H1 (cell line): ENCODE measurements around the gene LRTM2. TPM values are rescaled to one million over a fixed set of nuclear protein-coding genes. Genes with fewer than 3 reads are reported as not detected.

Experiments
- CTCF ChIA-PET: fragments of 300-600 bp; sonication (Branson Sonifier 250); formaldehyde crosslinking; loops from one replicate; lab custom pipeline; 2021; ENCODE audit not compliant: partially characterized antibody; lab: Charles Lee
- POLR2A ChIA-PET: fragments of 300-600 bp; sonication (Branson Sonifier 250); formaldehyde crosslinking; loops from one replicate; lab custom pipeline; 2021; ENCODE audit warnings: inconsistent platforms; ENCODE audit not compliant: partially characterized antibody; lab: Charles Lee
- DNase-seq, 2 experiments: peaks; one replicate each; pipeline versions ENCODE4 v3.0.0 to v3.0.0-alpha.2; 2010 to 2022; ENCODE audit warnings: low spot score in 2 of 2, low read depth in 1 of 2, mixed read lengths in 1 of 2
- FAIRE-seq: peaks from 2 replicates; lab custom pipeline; 2011; peaks lifted over from hg19 to GRCh38; lab: Jason Lieb, UNC
- H2AFZ ChIP-seq: 2 replicates; pipeline ENCODE4 v1.8.1; 2012; ENCODE audit warnings: low read length, inconsistent platforms
- H2AK5ac ChIP-seq: 2 replicates; pipeline ENCODE4 v1.6.1; 2013; ENCODE audit warnings: low read depth, low read length
- H2BK120ac ChIP-seq: replicated peaks from 2 replicates; pipeline ENCODE3; 2013; ENCODE audit warnings: low read depth, low read length, inconsistent platforms
- H2BK12ac ChIP-seq: 2 replicates; pipeline ENCODE4 v1.6.1; 2013; ENCODE audit warnings: low read depth, low read length
- H2BK15ac ChIP-seq: 2 replicates; pipeline ENCODE4 v1.6.1; 2013; ENCODE audit warnings: low read length
- H2BK20ac ChIP-seq: 2 replicates; pipeline ENCODE4 v1.6.1; 2013; ENCODE audit warnings: low read length
- H2BK5ac ChIP-seq: 2 replicates; pipeline ENCODE4 v1.6.1; 2013; ENCODE audit warnings: low read depth, low read length
- H3K14ac ChIP-seq: 2 replicates; pipeline ENCODE4 v1.6.1; 2013; ENCODE audit warnings: inconsistent platforms; ENCODE audit not compliant: insufficient read length
- H3K18ac ChIP-seq: 2 replicates; pipeline ENCODE4 v1.6.1; 2013; ENCODE audit warnings: low read length; ENCODE audit errors: extremely low read depth
- H3K23ac ChIP-seq: 2 replicates; pipeline ENCODE4 v1.6.1; 2013; ENCODE audit warnings: inconsistent platforms; ENCODE audit not compliant: insufficient read length
- H3K23me2 ChIP-seq: 2 replicates; pipeline ENCODE4 v1.6.1; 2013; ENCODE audit warnings: low read depth, low read length
- H3K27ac ChIP-seq: 2 replicates; pipeline ENCODE4 v1.6.1; 2011; ENCODE audit warnings: low read depth, low read length, inconsistent platforms
- H3K27me3 ChIP-seq, 4 experiments: replicated peaks in 1 of 4; 1 replicate in 1 of 4; 2 replicates in 3 of 4; pipeline versions ENCODE4 v1.6.1 to v1.8.1; 2011 to 2013; ENCODE audit warnings: low read length in 3 of 4, mild to moderate bottlenecking in 3 of 4, inconsistent platforms in 2 of 4, mixed read lengths in 2 of 4, moderate library complexity in 1 of 4; ENCODE audit not compliant: control insufficient read depth in 3 of 4, insufficient read depth in 3 of 4; ENCODE audit errors: extremely low read depth in 1 of 4
- H3K36me3 ChIP-seq, 4 experiments: 2 replicates each; pipeline versions ENCODE4 v1.6.1 to v1.8.1; 2011 to 2013; ENCODE audit warnings: mild to moderate bottlenecking in 4 of 4, low read length in 3 of 4, moderate library complexity in 2 of 4, control low read depth in 1 of 4, inconsistent platforms in 1 of 4; ENCODE audit not compliant: insufficient read depth in 4 of 4, control insufficient read depth in 2 of 4
- H3K4ac ChIP-seq: replicated peaks from 2 replicates; pipeline ENCODE3; 2013; ENCODE audit warnings: low read length, low read depth, mixed read lengths, inconsistent platforms; ENCODE audit not compliant: insufficient read length
- H3K4me1 ChIP-seq, 4 experiments: replicated peaks in 1 of 4; 1 replicate in 1 of 4; 2 replicates in 3 of 4; pipeline versions ENCODE4 v1.6.1 to v1.8.1; 2011 to 2013; ENCODE audit warnings: low read length in 3 of 4, inconsistent platforms in 2 of 4, mixed read lengths in 1 of 4; ENCODE audit not compliant: insufficient read depth in 4 of 4, control insufficient read depth in 3 of 4
- H3K4me2 ChIP-seq, 2 experiments: 2 replicates each; pipeline versions ENCODE4 v1.6.1 to v1.8.1; 2011 to 2013; ENCODE audit warnings: low read depth in 2 of 2, low read length in 2 of 2, control low read depth in 1 of 2, inconsistent platforms in 1 of 2, mild to moderate bottlenecking in 1 of 2; ENCODE audit not compliant: insufficient read depth in 1 of 2
- H3K4me3 ChIP-seq, 4 experiments: fragments of 200-600, 300-600 bp in 1 of 4; sonication (generic), shearing (Covaris generic), sonication (Bioruptor Twin) in 1 of 4; 2 replicates each; pipeline versions ENCODE4 v1.5.1 to v1.8.1; 2011 to 2016; ENCODE audit warnings: low read length in 4 of 4, low read depth in 3 of 4, control low read depth in 2 of 4, inconsistent platforms in 2 of 4, mild to moderate bottlenecking in 2 of 4, mixed read lengths in 1 of 4, moderate library complexity in 1 of 4; ENCODE audit not compliant: insufficient read depth in 2 of 4; ENCODE audit errors: extremely low read depth in 1 of 4
- H3K56ac ChIP-seq: replicated peaks from 2 replicates; pipeline ENCODE3; 2013; ENCODE audit warnings: low read depth, mild to moderate bottlenecking, mixed read lengths, low read length, inconsistent platforms; ENCODE audit not compliant: insufficient read length
- H3K79me1 ChIP-seq: 2 replicates; pipeline ENCODE4 v1.6.1; 2013; ENCODE audit warnings: low read depth, low read length, control low read depth
- H3K79me2 ChIP-seq, 2 experiments: 2 replicates each; pipeline versions ENCODE4 v1.6.1 to v1.8.1; 2012 to 2013; ENCODE audit warnings: low read length in 2 of 2, mild to moderate bottlenecking in 2 of 2, inconsistent platforms in 1 of 2; ENCODE audit not compliant: insufficient read depth in 2 of 2, control insufficient read depth in 1 of 2
- H3K9ac ChIP-seq, 4 experiments: replicated peaks in 1 of 4; 1 replicate in 1 of 4; 2 replicates in 3 of 4; pipeline versions ENCODE4 v1.6.1 to v1.8.1; 2011 to 2013; ENCODE audit warnings: low read depth in 3 of 4, low read length in 3 of 4, control low read depth in 2 of 4, mild to moderate bottlenecking in 2 of 4, moderate library complexity in 2 of 4, inconsistent platforms in 1 of 4; ENCODE audit errors: extremely low read depth in 1 of 4
- H3K9me3 ChIP-seq, 2 experiments: 2 replicates each; pipeline versions ENCODE4 v1.6.1 to v1.8.1; 2012 to 2013; ENCODE audit warnings: mild to moderate bottlenecking in 2 of 2, moderate library complexity in 2 of 2, control low read depth in 1 of 2, inconsistent platforms in 1 of 2, low read depth in 1 of 2, low read length in 1 of 2, mixed read lengths in 1 of 2; ENCODE audit not compliant: insufficient read depth in 2 of 2
- H4K20me1 ChIP-seq, 2 experiments: replicated peaks in 1 of 2; 2 replicates each; pipeline versions ENCODE3 to v1.8.1; 2011 to 2013; ENCODE audit warnings: inconsistent platforms in 2 of 2, low read length in 2 of 2, mild to moderate bottlenecking in 1 of 2; ENCODE audit not compliant: insufficient read depth in 2 of 2, control insufficient read depth in 1 of 2
- H4K5ac ChIP-seq: 2 replicates; pipeline ENCODE4 v1.6.1; 2013; ENCODE audit warnings: low read length, low read depth, mixed read lengths, inconsistent platforms; ENCODE audit not compliant: insufficient read length
- H4K8ac ChIP-seq: 2 replicates; pipeline ENCODE4 v1.8.0; 2013; ENCODE audit warnings: mild to moderate bottlenecking, moderate library complexity, low read length, inconsistent platforms; ENCODE audit not compliant: insufficient read depth; ENCODE audit errors: extremely low read depth
- H4K91ac ChIP-seq: replicated peaks from 2 replicates; pipeline ENCODE3; 2013; ENCODE audit warnings: low read length, mixed read lengths, inconsistent platforms; ENCODE audit not compliant: insufficient read length
- BCL11A ChIP-seq, 2 experiments: IDR thresholded peaks; one replicate each; pipeline ENCODE4 v1.6.1; 2011; ENCODE audit warnings: low read depth in 2 of 2, low read length in 2 of 2, mild to moderate bottlenecking in 2 of 2
- BRCA1 ChIP-seq: IDR thresholded peaks from 2 replicates; pipeline ENCODE4 v1.6.1; 2012; ENCODE audit warnings: low read depth, low read length, improper control_type of control experiment
- CTBP2 ChIP-seq: IDR thresholded peaks from 2 replicates; pipeline ENCODE4 v1.7.0; 2011; ENCODE audit warnings: borderline replicate concordance, mild to moderate bottlenecking, moderate library complexity, mixed read lengths, low read length; ENCODE audit not compliant: insufficient read depth, insufficient read length
- GTF2F1 ChIP-seq: IDR thresholded peaks from 2 replicates; pipeline ENCODE4 v1.6.1; 2012; ENCODE audit warnings: low read depth, low read length, improper control_type of control experiment, borderline replicate concordance
- NANOG ChIP-seq: IDR thresholded peaks from 2 replicates; pipeline ENCODE4 v1.6.1; 2011; ENCODE audit warnings: low read length, low read depth, mild to moderate bottlenecking, inconsistent platforms; ENCODE audit not compliant: insufficient read depth, poor library complexity, severe bottlenecking
- POLR2AphosphoS5 ChIP-seq: IDR thresholded peaks from 2 replicates; pipeline ENCODE4 v1.6.1; 2011; ENCODE audit warnings: low read depth, low read length
- RBBP5 ChIP-seq: IDR thresholded peaks from 2 replicates; pipeline ENCODE4 v1.7.1; 2012; ENCODE audit warnings: low read depth, mild to moderate bottlenecking, inconsistent platforms, low read length, moderate library complexity, borderline replicate concordance
- RNF2 ChIP-seq: fragments of 200-900, 300-1000 bp; sonication (generic); IDR thresholded peaks from 2 replicates; pipeline ENCODE4 v1.7.1; 2016; ENCODE audit warnings: borderline replicate concordance, low read depth, mild to moderate bottlenecking, antibody characterized with exemption, low read length; ENCODE audit not compliant: poor library complexity, severe bottlenecking; ENCODE audit errors: missing control alignments
- RXRA ChIP-seq: IDR thresholded peaks from 2 replicates; pipeline ENCODE4 v1.6.1; 2011; ENCODE audit warnings: low read depth, mild to moderate bottlenecking, low read length, moderate library complexity; ENCODE audit not compliant: insufficient read depth
- SRF ChIP-seq: IDR thresholded peaks from 2 replicates; pipeline ENCODE4 v1.6.1; 2011; ENCODE audit warnings: mild to moderate bottlenecking, low read depth, low read length, moderate library complexity
- SUZ12 ChIP-seq: fragments of 200-600 bp; sonication (generic); IDR thresholded peaks from 2 replicates; pipeline ENCODE4 v1.6.1; 2012; ENCODE audit warnings: mild to moderate bottlenecking, inconsistent platforms, low read length, moderate library complexity, mixed read lengths
- TAF1 ChIP-seq: IDR thresholded peaks from 2 replicates; pipeline ENCODE4 v1.6.1; 2011; ENCODE audit warnings: mild to moderate bottlenecking, low read depth, low read length
- WGBS, 2 experiments: shearing (Covaris generic) in 1 of 2; methylation state at CpG; one replicate each; pipeline versions ENCODE4 v1.1.6 to v1.1.7; 2013 to 2015; ENCODE audit warnings: low lambda C conversion rate in 2 of 2, mixed read lengths in 2 of 2, inconsistent platforms in 1 of 2, low coverage in 1 of 2, missing lambda C conversion rate in 1 of 2; ENCODE audit not compliant: insufficient replicate concordance in 2 of 2, insufficient coverage in 1 of 2, insufficient read length in 1 of 2; ENCODE audit errors: extremely low coverage in 1 of 2, missing lambda C conversion rate in 1 of 2; 5-methylcytosine and 5-hydroxymethylcytosine counted together
- polyA plus RNA-seq, 7 experiments: library from polyadenylated mRNA; depleted of rRNA in 3 of 7; stranded (reverse) in 5 of 7; unstranded in 2 of 7; fragments of >200 nt in 5 of 7; fragments of 200-250 nt in 2 of 7; gene quantifications; 1 replicate in 5 of 7; 2 replicates in 1 of 7; 4 replicates in 1 of 7; pipeline versions ENCODE4 v1.2.1 to v1.2.3, GENCODE V29; 2011 to 2013; ENCODE audit warnings: missing spikeins in 2 of 7, mixed read lengths in 2 of 7
- total RNA-seq: library from RNA; stranded (reverse); fragmentation: NEBNext Ultra II Directional; extraction: Animal tissue kit (Norgen Biotek cat#: 25700); gene quantifications from 2 replicates; pipeline ENCODE4 v1.2.1, GENCODE V29; 2021
- TF ChIP-seq, protein P1 (sequence below): IDR thresholded peaks from 2 replicates; pipeline ENCODE4 v1.6.1; 2012; ENCODE audit warnings: inconsistent platforms

The LRTM2 gene
- total and polyA plus RNA-seq, 2 of the 8 experiments (the other 6 are each of a cell fraction or from before 2014, with no cell fraction given): 0.06 TPM; not detected in 1

DNA sequence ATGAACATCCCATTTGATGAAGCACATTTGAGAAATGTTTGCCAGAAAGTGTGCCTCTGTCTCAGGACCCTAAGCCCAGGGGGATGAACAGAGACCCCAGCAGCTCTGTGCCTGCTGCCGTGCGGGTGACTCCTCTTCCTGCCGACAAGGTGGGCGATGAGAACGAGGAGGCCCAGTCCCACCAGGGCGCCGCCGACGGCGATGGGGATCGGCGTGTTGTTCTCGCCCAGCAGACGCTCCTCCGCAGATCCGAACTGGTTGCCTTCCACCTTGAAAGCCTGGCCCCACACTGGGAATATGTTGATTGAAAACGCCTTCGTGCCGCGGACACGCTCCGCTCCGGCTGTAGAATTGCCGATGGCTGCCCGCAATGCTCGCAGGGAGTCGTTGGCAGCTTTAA, 44.1 kb downstream of the LRTM2 start:
- peaks cover 0 to 2% (median 0%) of the 10 kb centered on the region in 4 experiments; a peak in 1 of 7 replicates for H3K4me1 ChIP-seq
- no peak overlapping the region for H4K5ac ChIP-seq
- H3K4me2 ChIP-seq: no peak overlapping the region
- no peak for FAIRE-seq
- H3K27me3 ChIP-seq: no peaks in the 10 kb centered on the region
- H2BK12ac ChIP-seq: no peak overlapping the region
- no peak overlapping the region for H3K23ac ChIP-seq
- no peak overlapping the region for H3K14ac ChIP-seq
- no peak overlapping the region for H2BK15ac ChIP-seq
- no peaks in the 10 kb centered on the region for H3K23me2 ChIP-seq
- H2AFZ ChIP-seq: no peak overlapping the region
- H2AK5ac ChIP-seq: no peak overlapping the region
- H3K18ac ChIP-seq: no peak overlapping the region
- no peaks in the 10 kb centered on the region for H3K9me3 ChIP-seq
- H3K56ac ChIP-seq: no peak overlapping the region
- WGBS, 2 experiments: 87% methylated on average over 27 of the region's 27 CpGs; no CpG with 5 or more reads in 1 of the 2 experiments
- H3K4ac ChIP-seq: no peak overlapping the region
- no peak overlapping the region for H3K27ac ChIP-seq
- ChIA-PET POLR2A (no interaction called here), CTCF (interaction anchor here (0.6 kb wide), 1 partner anchor 280 kb away, joined by 4 read pairs; no protein-coding TSS in a partner anchor)
- H3K9ac ChIP-seq: no peak overlapping the region
- no peaks in the 10 kb centered on the region for H3K79me1 ChIP-seq
- no peak overlapping the region for H3K4me3 ChIP-seq
- H2BK120ac ChIP-seq: no peak overlapping the region
- H4K91ac ChIP-seq: no peak overlapping the region
- no peaks in the 10 kb centered on the region for H3K79me2 ChIP-seq
- no peak overlapping the region for H2BK20ac ChIP-seq
- H4K8ac ChIP-seq: peak overlapping the region; percentile 83; the same call in 1 of the 2 replicates
- no peaks in the 10 kb centered on the region for H4K20me1 ChIP-seq
- H3K36me3 ChIP-seq: no peaks in the 10 kb centered on the region
- H2BK5ac ChIP-seq: no peak overlapping the region
- no peak for DNase-seq
- no peak for TF ChIP-seq BCL11A (IDR thresholded peaks at IDR 0.05; ENCODE audit: low read depth in 2 of 2, low read length in 2 of 2)
- no peak for TF ChIP-seq RNF2
- TF ChIP-seq, protein P1, sequence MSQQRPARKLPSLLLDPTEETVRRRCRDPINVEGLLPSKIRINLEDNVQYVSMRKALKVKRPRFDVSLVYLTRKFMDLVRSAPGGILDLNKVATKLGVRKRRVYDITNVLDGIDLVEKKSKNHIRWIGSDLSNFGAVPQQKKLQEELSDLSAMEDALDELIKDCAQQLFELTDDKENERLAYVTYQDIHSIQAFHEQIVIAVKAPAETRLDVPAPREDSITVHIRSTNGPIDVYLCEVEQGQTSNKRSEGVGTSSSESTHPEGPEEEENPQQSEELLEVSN: no peak
- TF ChIP-seq SUZ12: no peak
- TF ChIP-seq RXRA: no peak
- TF ChIP-seq GTF2F1: no peak
- TF ChIP-seq SRF: no peak
- no peak for TF ChIP-seq POLR2AphosphoS5
- TF ChIP-seq CTBP2: no peak
- no peak for TF ChIP-seq TAF1
- TF ChIP-seq BRCA1: no peak
- TF ChIP-seq NANOG: no peak
- no peak for TF ChIP-seq RBBP5
